HUES6 (cell line): ENCODE results near the gene CDK19.

ENCODE experiments used
- H3K27ac ChIP-seq: 2 replicates; pipeline ENCODE4 v1.7.0; 2013; ENCODE audit warnings: low read depth, mild to moderate bottlenecking, low read length, inconsistent platforms
- H3K27me3 ChIP-seq: 2 replicates; pipeline ENCODE4 v1.6.1; 2013; ENCODE audit warnings: low read length; ENCODE audit not compliant: control insufficient read depth, insufficient read depth
- H3K36me3 ChIP-seq: 2 replicates; pipeline ENCODE4 v1.6.1; 2013; ENCODE audit warnings: low read length; ENCODE audit not compliant: control insufficient read depth, insufficient read depth
- H3K4me1 ChIP-seq: 2 replicates; pipeline ENCODE4 v1.6.1; 2013; ENCODE audit warnings: low read length; ENCODE audit not compliant: control insufficient read depth, insufficient read depth
- H3K4me3 ChIP-seq: 2 replicates; pipeline ENCODE4 v1.5.1; 2013; ENCODE audit warnings: low read depth, low read length
- H3K9ac ChIP-seq: one replicate; pipeline ENCODE4 v1.6.1; 2013; ENCODE audit warnings: mild to moderate bottlenecking, low read length
- H3K9me3 ChIP-seq: 2 replicates; pipeline ENCODE4 v1.6.1; 2013; ENCODE audit warnings: low read depth, low read length; ENCODE audit not compliant: control insufficient read depth, insufficient read depth

The CDK19 gene

DNA sequence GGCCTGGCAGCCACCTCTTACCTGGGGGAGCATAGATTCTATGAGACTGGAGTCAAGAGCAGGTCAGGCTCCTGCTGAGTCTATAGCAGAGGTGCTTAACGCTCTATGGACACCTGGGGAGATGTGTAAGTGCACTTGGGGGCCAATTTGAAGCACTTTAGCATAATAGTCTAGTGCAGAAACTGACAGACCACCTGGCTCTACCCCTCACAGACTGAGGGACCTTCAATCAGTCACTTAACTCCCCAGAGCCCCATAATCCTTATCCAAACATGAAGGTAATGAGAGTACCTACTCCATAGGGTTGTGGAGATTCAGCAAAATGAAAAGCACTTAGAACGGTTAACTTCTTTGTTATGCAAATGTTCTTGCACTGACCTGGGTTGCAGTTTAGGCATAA is 251.6 kb downstream of the CDK19 start:
- H3K27ac ChIP-seq: no peak overlapping the region
- peaks cover 5% of the 10 kb centered on the region for H3K4me1 ChIP-seq
- no peak overlapping the region for H3K9ac ChIP-seq
- 0 out of 2 replicates have a peak, but pooled peaks cover 3% of the 10 kb centered on the region for H3K9me3 ChIP-seq
- H3K36me3 ChIP-seq: no peaks in the 10 kb centered on the region
- no peak overlapping the region for H3K4me3 ChIP-seq
- H3K27me3 ChIP-seq: no peaks in the 10 kb centered on the region

DNA sequence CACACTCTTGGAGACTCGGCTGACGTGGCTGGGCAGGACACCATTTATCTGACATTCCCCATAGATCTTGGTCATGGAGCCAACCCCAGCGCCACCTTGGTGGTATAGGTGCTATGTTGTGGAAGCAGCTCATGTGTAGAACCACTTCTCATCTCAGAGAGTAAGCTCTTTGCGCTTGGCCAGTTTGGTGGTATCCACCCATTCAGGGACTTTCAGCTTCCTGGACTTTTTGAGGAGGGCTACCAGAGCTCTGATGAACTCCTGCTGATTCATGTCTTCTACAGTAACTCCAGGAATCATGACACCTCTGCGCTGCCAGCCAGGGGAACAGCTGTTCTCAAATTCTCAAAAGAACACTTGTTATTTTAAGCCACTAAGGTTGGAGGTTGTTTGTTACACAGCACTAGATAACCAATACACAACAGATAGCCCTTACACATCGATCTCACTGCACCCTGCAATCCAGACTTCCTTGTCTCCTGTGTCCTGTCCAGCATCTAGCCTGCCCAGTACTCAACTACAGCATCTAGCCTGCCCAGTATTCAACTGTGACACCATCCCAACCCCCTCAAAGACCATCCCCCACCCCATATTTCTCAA is 252.9 kb downstream of the CDK19 start:
- H3K27ac ChIP-seq: no peak overlapping the region

DNA sequence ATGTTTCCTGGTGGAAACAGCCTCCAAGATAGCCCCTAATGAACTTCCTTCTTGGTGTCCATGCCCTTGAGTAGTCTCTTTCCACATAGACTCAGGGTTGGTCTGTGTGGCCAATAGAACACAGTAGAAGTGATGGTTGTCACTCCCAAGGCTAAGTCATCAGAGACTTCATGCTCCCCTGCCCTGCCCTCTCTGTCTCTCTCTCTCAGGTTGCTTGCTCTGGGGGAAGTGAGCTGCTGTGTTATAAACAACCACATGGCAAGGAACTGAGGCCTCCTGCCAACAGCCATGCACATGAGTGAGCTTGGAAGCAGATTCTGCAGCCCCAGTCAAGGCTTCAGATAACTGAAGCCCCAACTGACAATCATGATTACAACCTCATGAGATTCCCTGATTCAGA is 253.6 kb downstream of the CDK19 start:
- 0 out of 2 replicates have a peak, but pooled peaks cover 3% of the 10 kb centered on the region for H3K9me3 ChIP-seq
- H3K4me1 ChIP-seq: peaks cover 5% of the 10 kb centered on the region
- no peak overlapping the region for H3K27ac ChIP-seq
- H3K27me3 ChIP-seq: no peaks in the 10 kb centered on the region
- no peaks in the 10 kb centered on the region for H3K36me3 ChIP-seq
- no peak overlapping the region for H3K4me3 ChIP-seq
- no peak overlapping the region for H3K9ac ChIP-seq

More for the DNA sequence above, 252.9 kb downstream of the CDK19 start:
- Histone ChIP-seq H3K27me3 (no peaks in the 10 kb centered on the region), H3K36me3 (no peaks in the 10 kb centered on the region), H3K9ac (no peak overlapping the region), H3K4me1 (peaks cover 5% of the 10 kb centered on the region), H3K9me3 (0 out of 2 replicates have a peak, but pooled peaks cover 3% of the 10 kb centered on the region), H3K4me3 (no peak overlapping the region)

DNA sequence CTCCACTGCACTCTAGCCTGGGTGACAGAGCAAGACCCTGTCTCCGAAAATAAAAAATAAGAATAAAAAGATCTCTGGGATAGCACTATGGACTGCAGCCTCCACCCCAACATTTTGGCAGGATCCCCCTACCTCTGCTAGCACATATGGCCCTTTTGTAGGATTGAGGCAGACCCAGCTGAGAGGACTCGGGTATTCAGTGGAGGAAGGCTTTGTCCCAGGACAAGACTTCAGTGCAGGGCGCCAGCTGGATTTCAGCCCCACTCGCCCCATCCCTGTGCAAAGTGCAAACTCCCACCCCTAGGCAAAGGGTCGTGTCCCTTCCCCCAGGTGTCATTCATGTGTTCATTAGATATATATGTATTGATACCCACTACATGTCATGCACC is 254.3 kb downstream of the CDK19 start:
- H3K4me3 ChIP-seq: no peak overlapping the region
- H3K9ac ChIP-seq: no peak overlapping the region
- 0 out of 2 replicates have a peak, but pooled peaks cover 3% of the 10 kb centered on the region for H3K9me3 ChIP-seq
- H3K4me1 ChIP-seq: peaks cover 5% of the 10 kb centered on the region
- H3K36me3 ChIP-seq: no peaks in the 10 kb centered on the region
- no peaks in the 10 kb centered on the region for H3K27me3 ChIP-seq
- no peak overlapping the region for H3K27ac ChIP-seq

DNA sequence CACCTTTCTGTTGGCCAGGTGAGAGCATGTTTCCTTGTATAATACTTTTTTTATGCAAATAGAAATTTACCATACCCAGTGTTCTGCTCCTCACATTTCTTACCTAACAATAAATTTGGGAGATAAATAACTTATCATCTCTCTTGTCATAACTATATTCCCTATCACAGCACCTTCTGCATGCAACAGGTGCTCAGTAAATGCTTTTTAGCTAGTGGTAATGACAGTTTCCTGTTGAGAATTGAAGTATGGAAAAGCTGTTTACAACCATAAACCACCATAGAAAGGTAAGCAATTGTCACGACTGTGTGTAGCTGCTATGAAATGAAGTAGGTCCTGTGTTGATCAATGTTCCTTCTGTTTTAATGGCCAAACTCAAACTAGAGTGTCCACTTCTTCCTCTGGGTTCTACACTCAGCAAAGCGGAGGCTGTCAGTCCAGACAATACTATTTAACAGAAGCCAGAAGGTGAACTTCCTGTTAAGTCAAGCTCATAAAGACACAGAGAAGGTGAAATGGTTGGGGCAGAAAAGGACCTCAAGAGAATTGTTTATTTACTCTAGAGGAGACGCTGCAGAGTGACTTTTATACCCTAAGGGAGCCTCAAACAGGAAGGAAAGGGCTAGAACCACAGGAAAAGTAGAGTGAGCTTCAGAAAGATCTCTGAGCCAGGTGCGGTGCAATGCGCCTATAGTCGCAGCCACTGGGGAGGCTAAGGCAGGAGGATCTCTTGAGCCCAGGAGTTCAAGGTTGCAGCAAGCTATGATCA is 254.8 kb downstream of the CDK19 start:
- Histone ChIP-seq H3K9ac (no peak overlapping the region), H3K27ac (no peak overlapping the region), H3K9me3 (0 out of 2 replicates have a peak, but pooled peaks cover 3% of the 10 kb centered on the region), H3K4me3 (no peak overlapping the region), H3K27me3 (no peaks in the 10 kb centered on the region), H3K36me3 (no peaks in the 10 kb centered on the region), H3K4me1 (peaks cover 5% of the 10 kb centered on the region)
